Skeletal muscle tissue (tissue), 4 donors: ENCODE data around the gene TCF7L2. TPM values are rescaled to one million over a fixed set of nuclear protein-coding genes. Genes with fewer than 3 reads are reported as not detected.

Source experiments
- H3K27ac ChIP-seq: one replicate; pipeline ENCODE4 v1.7.0; 2013; ENCODE audit warnings: mild to moderate bottlenecking, low read depth, low read length, inconsistent platforms
- H3K27me3 ChIP-seq, 3 donors: one replicate each; pipeline ENCODE4 v1.7.0; 2013; ENCODE audit warnings: low read length in 3 of 3; ENCODE audit not compliant: control insufficient read depth in 3 of 3, insufficient read depth in 3 of 3
- H3K36me3 ChIP-seq, 3 donors: one replicate each; pipeline ENCODE4 v1.7.0; 2013; ENCODE audit warnings: low read length in 3 of 3; ENCODE audit not compliant: control insufficient read depth in 3 of 3, insufficient read depth in 3 of 3
- H3K4me1 ChIP-seq, 3 donors: one replicate each; pipeline ENCODE4 v1.7.0; 2013; ENCODE audit warnings: low read length in 3 of 3, mild to moderate bottlenecking in 3 of 3; ENCODE audit not compliant: control insufficient read depth in 3 of 3, insufficient read depth in 3 of 3
- H3K4me3 ChIP-seq, 3 donors: one replicate each; pipeline ENCODE4 v1.7.0; 2013; ENCODE audit warnings: low read length in 3 of 3
- H3K9ac ChIP-seq, 3 donors: one replicate each; pipeline ENCODE4 v1.7.0; 2013; ENCODE audit warnings: low read length in 3 of 3, mild to moderate bottlenecking in 3 of 3, moderate library complexity in 2 of 3, low read depth in 1 of 3
- H3K9me3 ChIP-seq, 3 donors: one replicate each; pipeline ENCODE4 v1.7.0; 2013; ENCODE audit warnings: low read length in 3 of 3; ENCODE audit not compliant: control insufficient read depth in 3 of 3
- total RNA-seq: library from RNA; depleted of rRNA; stranded (reverse); fragments of >200 nt; gene quantifications from one replicate; pipeline ENCODE4 v1.2.3, GENCODE V29; 2014
- donor health status: Osteomylitis.

The TCF7L2 gene
- total RNA-seq, 1 donor from 2014 or later, result 33.9 TPM

- Histone ChIP-seq H3K27me3 (no peaks in the 10 kb centered on the region), H3K27ac (no peak overlapping the region), H3K4me3 (no peak overlapping the region), H3K9me3 (no peaks in the 10 kb centered on the region), H3K4me1 (no peaks in the 10 kb centered on the region), H3K9ac (no peak overlapping the region), H3K36me3 (no peaks in the 10 kb centered on the region)
These were observed 34.2 kb upstream of the TCF7L2 start for GRCh38 chr10:112915590-112916572.

- H3K36me3 ChIP-seq, result no peaks in the 10 kb centered on the region
- no peak overlapping the region for H3K9ac ChIP-seq
- no peak overlapping the region for H3K4me3 ChIP-seq
- no peak overlapping the region for H3K27ac ChIP-seq
- H3K27me3 ChIP-seq, result no peaks in the 10 kb centered on the region
- no peaks in the 10 kb centered on the region for H3K9me3 ChIP-seq
- H3K4me1 ChIP-seq, result no peaks in the 10 kb centered on the region
These were observed 32.4 kb upstream of the TCF7L2 start for GRCh38 chr10:112917681-112918080.

GRCh38 chr10:112918771-112919170 lies 31.3 kb upstream of the TCF7L2 start:
- H3K9ac ChIP-seq, result no peak overlapping the region
- H3K27ac ChIP-seq, result no peak overlapping the region
- no peaks in the 10 kb centered on the region for H3K9me3 ChIP-seq
- H3K36me3 ChIP-seq, result no peaks in the 10 kb centered on the region
- H3K4me1 ChIP-seq, result no peaks in the 10 kb centered on the region
- no peaks in the 10 kb centered on the region for H3K27me3 ChIP-seq
- no peak overlapping the region for H3K4me3 ChIP-seq

GRCh38 chr10:112919721-112920120 lies 30.3 kb upstream of the TCF7L2 start:
- H3K4me1 ChIP-seq, result no peaks in the 10 kb centered on the region
- no peak overlapping the region for H3K4me3 ChIP-seq
- no peaks in the 10 kb centered on the region for H3K27me3 ChIP-seq
- H3K9ac ChIP-seq, result no peak overlapping the region
- no peaks in the 10 kb centered on the region for H3K36me3 ChIP-seq
- H3K9me3 ChIP-seq, result no peaks in the 10 kb centered on the region
- no peak overlapping the region for H3K27ac ChIP-seq

GRCh38 chr10:112926906-112927688 lies 22.9 kb upstream of the TCF7L2 start:
- Histone ChIP-seq H3K27me3 (no peaks in the 10 kb centered on the region), H3K27ac (no peak overlapping the region), H3K9me3 (no peaks in the 10 kb centered on the region), H3K4me1 (no peaks in the 10 kb centered on the region), H3K9ac (no peak overlapping the region), H3K36me3 (no peaks in the 10 kb centered on the region), H3K4me3 (no peak overlapping the region)

- Histone ChIP-seq H3K4me1 (no peaks in the 10 kb centered on the region), H3K36me3 (no peaks in the 10 kb centered on the region), H3K27ac (no peak overlapping the region), H3K9me3 (no peaks in the 10 kb centered on the region), H3K27me3 (no peaks in the 10 kb centered on the region), H3K4me3 (no peak overlapping the region), H3K9ac (no peak overlapping the region)
These were observed 22.1 kb upstream of the TCF7L2 start for GRCh38 chr10:112927980-112928379.

- H3K4me3 ChIP-seq, result no peak overlapping the region
- H3K27me3 ChIP-seq, result no peaks in the 10 kb centered on the region
- H3K4me1 ChIP-seq, result no peaks in the 10 kb centered on the region
- H3K27ac ChIP-seq, result no peak overlapping the region
- no peaks in the 10 kb centered on the region for H3K9me3 ChIP-seq
- no peaks in the 10 kb centered on the region for H3K36me3 ChIP-seq
- no peak overlapping the region for H3K9ac ChIP-seq
These were observed 17.4 kb upstream of the TCF7L2 start for GRCh38 chr10:112932658-112933057.

GRCh38 chr10:112934193-112934592 lies 15.9 kb upstream of the TCF7L2 start:
- Histone ChIP-seq H3K9ac (no peak overlapping the region), H3K9me3 (no peaks in the 10 kb centered on the region)

GRCh38 chr10:112938808-112939482 lies 11.1 kb upstream of the TCF7L2 start:
- no peak overlapping the region for H3K9ac ChIP-seq
- no peak overlapping the region for H3K4me3 ChIP-seq
- no peaks in the 10 kb centered on the region for H3K27me3 ChIP-seq
- H3K27ac ChIP-seq, result no peak overlapping the region
- no peaks in the 10 kb centered on the region for H3K4me1 ChIP-seq
- H3K36me3 ChIP-seq, result no peaks in the 10 kb centered on the region
- no peaks in the 10 kb centered on the region for H3K9me3 ChIP-seq

More at GRCh38 chr10:112934193-112934592, 15.9 kb upstream of the TCF7L2 start:
- no peaks in the 10 kb centered on the region for H3K27me3 ChIP-seq
- no peak overlapping the region for H3K4me3 ChIP-seq
- H3K27ac ChIP-seq, result no peak overlapping the region
- H3K36me3 ChIP-seq, result no peaks in the 10 kb centered on the region
- H3K4me1 ChIP-seq, result no peaks in the 10 kb centered on the region
